ENCODE data around the gene PTTG1IP. TPM values are rescaled to one million over a fixed set of nuclear protein-coding genes. Genes with fewer than 3 reads are reported as not detected.

PTTG1IP gene
- polyA plus RNA-seq, 1 donor (not counting 4 experiments of a cell fraction or from before 2014, with no cell fraction given): 132 TPM

DNA sequence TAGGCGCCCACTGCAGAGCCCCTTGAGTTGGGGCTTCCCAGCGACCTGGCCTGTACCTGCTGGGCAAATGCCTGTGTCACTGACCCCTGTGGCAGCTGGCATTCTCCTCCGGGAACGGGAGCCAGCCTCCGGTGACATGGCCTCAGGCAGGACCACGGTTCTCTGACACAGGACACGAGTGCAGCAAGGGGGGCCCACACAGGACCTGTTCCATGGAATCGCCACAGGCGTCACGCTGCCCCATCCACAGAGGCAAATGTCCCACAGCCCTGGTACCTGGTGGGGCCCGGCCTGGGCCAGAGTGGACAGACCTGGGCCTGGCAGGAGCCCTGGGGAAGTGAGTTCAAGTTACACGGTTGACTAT is 44.6 kb upstream of the PTTG1IP start:
- Histone ChIP-seq H3K9ac (ENCODE audit: control insufficient read depth, extremely low read depth, insufficient read depth, low read length) (no peak overlapping the region), H4K20me1 (ENCODE audit: control insufficient read depth, extremely low read depth, insufficient read depth, low read length) (no peaks in the 10 kb centered on the region), H3K4me2 (ENCODE audit: control insufficient read depth, extremely low read depth, insufficient read depth, low read depth, low read length) (no peak overlapping the region), H3K27me3 (ENCODE audit: control insufficient read depth, extremely low read depth, insufficient read depth, low read length) (peaks cover 12% of the 10 kb centered on the region), H3K27ac (ENCODE audit: control insufficient read depth, insufficient read depth, low read length) (no peak overlapping the region), H3K9me3 (ENCODE audit: control insufficient read depth, low read depth, low read length) (no peaks in the 10 kb centered on the region), H3K9me1 (ENCODE audit: control insufficient read depth, extremely low read depth, insufficient read depth, low read length) (no peaks in the 10 kb centered on the region), H3K4me1 (ENCODE audit: control insufficient read depth, extremely low read depth, insufficient read depth, low read length) (peaks cover 23% of the 10 kb centered on the region), H3K79me2 (ENCODE audit: control insufficient read depth, insufficient read depth, low read length) (no peaks in the 10 kb centered on the region), H3K4me3 (ENCODE audit: control insufficient read depth in 2 of 3, extremely low read depth in 1 of 3, insufficient read depth in 2 of 3, low read depth in 1 of 3, low read length in 3 of 3) (no peak overlapping the region), H2AFZ (ENCODE audit: control insufficient read depth, low read length) (no peak overlapping the region), H3K36me3 (ENCODE audit: control insufficient read depth in 2 of 2, extremely low read depth in 1 of 2, insufficient read depth in 2 of 2, low read length in 2 of 2) (no peaks in the 10 kb centered on the region)
- DNase-seq (ENCODE audit: low read depth, low spot score) (no peak), FAIRE-seq (no peak)
- TF ChIP-seq, protein P1, sequence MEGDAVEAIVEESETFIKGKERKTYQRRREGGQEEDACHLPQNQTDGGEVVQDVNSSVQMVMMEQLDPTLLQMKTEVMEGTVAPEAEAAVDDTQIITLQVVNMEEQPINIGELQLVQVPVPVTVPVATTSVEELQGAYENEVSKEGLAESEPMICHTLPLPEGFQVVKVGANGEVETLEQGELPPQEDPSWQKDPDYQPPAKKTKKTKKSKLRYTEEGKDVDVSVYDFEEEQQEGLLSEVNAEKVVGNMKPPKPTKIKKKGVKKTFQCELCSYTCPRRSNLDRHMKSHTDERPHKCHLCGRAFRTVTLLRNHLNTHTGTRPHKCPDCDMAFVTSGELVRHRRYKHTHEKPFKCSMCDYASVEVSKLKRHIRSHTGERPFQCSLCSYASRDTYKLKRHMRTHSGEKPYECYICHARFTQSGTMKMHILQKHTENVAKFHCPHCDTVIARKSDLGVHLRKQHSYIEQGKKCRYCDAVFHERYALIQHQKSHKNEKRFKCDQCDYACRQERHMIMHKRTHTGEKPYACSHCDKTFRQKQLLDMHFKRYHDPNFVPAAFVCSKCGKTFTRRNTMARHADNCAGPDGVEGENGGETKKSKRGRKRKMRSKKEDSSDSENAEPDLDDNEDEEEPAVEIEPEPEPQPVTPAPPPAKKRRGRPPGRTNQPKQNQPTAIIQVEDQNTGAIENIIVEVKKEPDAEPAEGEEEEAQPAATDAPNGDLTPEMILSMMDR (optimal IDR thresholded peaks at IDR 0.05 in 1 of 3, IDR thresholded peaks at IDR 0.05 in 1 of 3, conservative IDR thresholded peaks at IDR 0.05 in 1 of 3; ENCODE audit: extremely low read depth in 1 of 3, insufficient read depth in 2 of 3, low read length in 3 of 3): no peak
- no peak for TF ChIP-seq EZH2 (IDR thresholded peaks at IDR 0.05; ENCODE audit: low read length)
- dilution Hi-C loops (cut with MboI; ENCODE audit: extremely low pct_ligation_motif_present, low sequenced_read_pairs): no loop called here

DNA sequence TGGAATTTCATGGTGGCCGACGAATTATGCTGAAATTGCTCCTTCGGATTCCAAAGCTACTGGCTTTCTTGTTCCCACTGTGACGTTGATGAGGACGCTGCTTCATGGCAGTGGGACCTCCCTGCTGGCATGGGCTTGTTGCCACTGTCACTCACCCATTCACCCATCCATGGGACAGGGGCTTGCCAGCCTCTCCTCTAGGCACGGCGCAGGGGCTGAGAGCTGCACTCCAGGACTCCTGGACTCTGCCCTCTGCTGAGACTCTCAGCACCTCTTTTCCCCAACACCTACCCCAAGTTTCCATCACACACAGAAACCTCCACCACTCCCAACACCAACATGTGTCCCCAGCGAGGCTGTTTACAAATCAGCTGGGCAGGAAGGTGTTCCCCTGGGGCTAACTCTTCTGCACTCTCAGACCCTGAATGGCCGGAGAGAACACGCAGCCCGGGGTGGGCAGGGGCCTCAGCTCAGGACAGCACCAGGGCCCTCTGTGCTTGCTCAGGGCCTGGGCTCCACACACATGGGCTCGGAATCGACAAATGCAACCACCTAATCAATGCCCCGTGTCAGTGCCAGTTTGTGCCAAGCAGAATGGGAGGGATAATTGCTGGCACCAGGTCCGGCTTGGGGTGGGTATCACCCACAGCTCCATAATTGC is 44.1 kb upstream of the PTTG1IP start:
- Histone ChIP-seq H3K4me2 (ENCODE audit: control insufficient read depth, extremely low read depth, insufficient read depth, low read depth, low read length) (peak overlapping the region; percentile 44), H4K20me1 (ENCODE audit: control insufficient read depth, extremely low read depth, insufficient read depth, low read length) (no peaks in the 10 kb centered on the region), H3K4me3 (ENCODE audit: control insufficient read depth in 2 of 3, extremely low read depth in 1 of 3, insufficient read depth in 2 of 3, low read depth in 1 of 3, low read length in 3 of 3) (no peak overlapping the region), H3K27ac (ENCODE audit: control insufficient read depth, insufficient read depth, low read length) (peak overlapping the region; percentile 27), H3K4me1 (ENCODE audit: control insufficient read depth, extremely low read depth, insufficient read depth, low read length) (peaks cover 23% of the 10 kb centered on the region), H3K9me1 (ENCODE audit: control insufficient read depth, extremely low read depth, insufficient read depth, low read length) (no peaks in the 10 kb centered on the region), H3K36me3 (ENCODE audit: control insufficient read depth in 2 of 2, extremely low read depth in 1 of 2, insufficient read depth in 2 of 2, low read length in 2 of 2) (no peaks in the 10 kb centered on the region), H2AFZ (ENCODE audit: control insufficient read depth, low read length) (no peak overlapping the region), H3K27me3 (ENCODE audit: control insufficient read depth, extremely low read depth, insufficient read depth, low read length) (peaks cover 12% of the 10 kb centered on the region), H3K79me2 (ENCODE audit: control insufficient read depth, insufficient read depth, low read length) (no peaks in the 10 kb centered on the region), H3K9me3 (ENCODE audit: control insufficient read depth, low read depth, low read length) (no peaks in the 10 kb centered on the region), H3K9ac (ENCODE audit: control insufficient read depth, extremely low read depth, insufficient read depth, low read length) (peak overlapping the region; percentile 19)
- DNase-seq (ENCODE audit: low read depth, low spot score) (no peak), FAIRE-seq (no peak)
- TF ChIP-seq, protein P1 (optimal IDR thresholded peaks at IDR 0.05 in 1 of 3, IDR thresholded peaks at IDR 0.05 in 1 of 3, conservative IDR thresholded peaks at IDR 0.05 in 1 of 3; ENCODE audit: extremely low read depth in 1 of 3, insufficient read depth in 2 of 3, low read length in 3 of 3): no peak
- no peak for TF ChIP-seq EZH2 (IDR thresholded peaks at IDR 0.05; ENCODE audit: low read length)
- dilution Hi-C loops (cut with MboI; ENCODE audit: extremely low pct_ligation_motif_present, low sequenced_read_pairs): no loop called here
